ENCODE results near the gene TSEN54.
A peak's percentile ranks its signal among the peaks of the same experiment; 100 is the strongest.

Gene TSEN54

GRCh38 chr17:75525806-75526554 lies 9.7 kb downstream of the TSEN54 start:
- peak overlapping the region; percentile 62 for H3K9ac ChIP-seq (ENCODE audit: low read length)
- H4K20me1 ChIP-seq (ENCODE audit: low read depth, low read length): no peaks in the 10 kb centered on the region
- no peaks in the 10 kb centered on the region for H3K9me2 ChIP-seq (replicated peaks; ENCODE audit: insufficient read depth, low read length)
- H3K27me3 ChIP-seq (ENCODE audit: low read length): no peaks in the 10 kb centered on the region
- peak overlapping the region; percentile 54 for H3K4me3 ChIP-seq (ENCODE audit: insufficient read depth, low read length, poor library complexity, severe bottlenecking)
- no peaks in the 10 kb centered on the region for H3K79me2 ChIP-seq (ENCODE audit: insufficient read depth, low read length)
- no peak overlapping the region for H3K27ac ChIP-seq (ENCODE audit: low read depth, low read length)
- H2AFZ ChIP-seq (ENCODE audit: low read depth, low read length, severe bottlenecking): peak overlapping the region; percentile 84
- H3K9me3 ChIP-seq (ENCODE audit: insufficient read depth, low read length): no peaks in the 10 kb centered on the region
- no peaks in the 10 kb centered on the region for H3K36me3 ChIP-seq (ENCODE audit: low read length)
- H3K4me2 ChIP-seq (ENCODE audit: low read depth, low read length, poor library complexity, severe bottlenecking): peak overlapping the region; percentile 84
- no peak for TF ChIP-seq EZH2phosphoT487 (conservative IDR thresholded peaks at IDR 0.05; ENCODE audit: low read length)
- TF ChIP-seq CTCF (IDR thresholded peaks at IDR 0.05; ENCODE audit: insufficient read depth, low read length, poor library complexity, severe bottlenecking): no peak
- peaks cover 8% of the 10 kb centered on the region; the same call in 1 of the 2 replicates for H3F3A ChIP-seq (ENCODE audit: insufficient read depth)

GRCh38 chr17:75526555-75527270 lies 10.4 kb downstream of the TSEN54 start:
- H4K20me1 ChIP-seq (ENCODE audit: low read depth, low read length): no peaks in the 10 kb centered on the region
- H3K4me3 ChIP-seq (ENCODE audit: insufficient read depth, low read length, poor library complexity, severe bottlenecking): no peak overlapping the region
- TF ChIP-seq EZH2phosphoT487 (conservative IDR thresholded peaks at IDR 0.05; ENCODE audit: low read length) (no peak), CTCF (IDR thresholded peaks at IDR 0.05; ENCODE audit: insufficient read depth, low read length, poor library complexity, severe bottlenecking) (no peak)
- no peaks in the 10 kb centered on the region for H3K9me2 ChIP-seq (replicated peaks; ENCODE audit: insufficient read depth, low read length)
- no peaks in the 10 kb centered on the region for H3K9me3 ChIP-seq (ENCODE audit: insufficient read depth, low read length)
- H3K4me2 ChIP-seq (ENCODE audit: low read depth, low read length, poor library complexity, severe bottlenecking): no peak overlapping the region
- no peaks in the 10 kb centered on the region for H3K27me3 ChIP-seq (ENCODE audit: low read length)
- no peaks in the 10 kb centered on the region for H3K79me2 ChIP-seq (ENCODE audit: insufficient read depth, low read length)
- no peaks in the 10 kb centered on the region for H3K36me3 ChIP-seq (ENCODE audit: low read length)
- no peak overlapping the region for H3K9ac ChIP-seq (ENCODE audit: low read length)
- no peak overlapping the region for H2AFZ ChIP-seq (ENCODE audit: low read depth, low read length, severe bottlenecking)
- peaks cover 8% of the 10 kb centered on the region; the same call in 1 of the 2 replicates for H3F3A ChIP-seq (ENCODE audit: insufficient read depth)
- no peak overlapping the region for H3K27ac ChIP-seq (ENCODE audit: low read depth, low read length)

- Histone ChIP-seq H2AFZ (ENCODE audit: low read depth, low read length, severe bottlenecking) (no peak overlapping the region), H4K20me1 (ENCODE audit: low read depth, low read length) (no peaks in the 10 kb centered on the region), H3K9ac (ENCODE audit: low read length) (no peak overlapping the region), H3K4me2 (ENCODE audit: low read depth, low read length, poor library complexity, severe bottlenecking) (no peak overlapping the region), H3K27me3 (ENCODE audit: low read length) (no peaks in the 10 kb centered on the region), H3K4me3 (ENCODE audit: insufficient read depth, low read length, poor library complexity, severe bottlenecking) (no peak overlapping the region), H3K79me2 (ENCODE audit: insufficient read depth, low read length) (no peaks in the 10 kb centered on the region), H3K27ac (ENCODE audit: low read depth, low read length) (no peak overlapping the region), H3K36me3 (ENCODE audit: low read length) (no peaks in the 10 kb centered on the region), H3K9me3 (ENCODE audit: insufficient read depth, low read length) (no peaks in the 10 kb centered on the region), H3F3A (ENCODE audit: insufficient read depth) (no peaks in the 10 kb centered on the region), H3K9me2 (replicated peaks; ENCODE audit: insufficient read depth, low read length) (no peaks in the 10 kb centered on the region)
- TF ChIP-seq EZH2phosphoT487 (conservative IDR thresholded peaks at IDR 0.05; ENCODE audit: low read length) (no peak), CTCF (IDR thresholded peaks at IDR 0.05; ENCODE audit: insufficient read depth, low read length, poor library complexity, severe bottlenecking) (no peak)
Observed at GRCh38 chr17:75530837-75531720, 14.8 kb downstream of the TSEN54 start.
